Omental fat pad (tissue), 4 donors: ENCODE results near the gene POLR3B. TPM values are rescaled to one million over a fixed set of nuclear protein-coding genes. Genes with fewer than 3 reads are reported as not detected.

ENCODE experiments used
- ATAC-seq: fragments of 150-250 bp; one replicate; pipeline ENCODE4 v1.9.1; 2016; ENCODE audit warnings: mild to moderate bottlenecking, moderate library complexity; ENCODE audit not compliant: low FRiP score
- DNase-seq: peaks from one replicate; pipeline ENCODE4 v3.0.0-alpha.2; 2019; ENCODE audit warnings: low spot score
- total RNA-seq, 4 donors: library from RNA; depleted of rRNA; stranded (reverse); fragments of >200 nt; gene quantifications; one replicate each; pipeline ENCODE4 v1.1.0, GENCODE V29; 2016
- TF ChIP-seq, protein P1 (sequence below), 3 donors: fragments of 450-650 bp; IDR thresholded peaks; one replicate each; pipeline ENCODE4 v1.5.1; 2016 to 2017; ENCODE audit warnings: antibody characterized with exemption in 3 of 3, mild to moderate bottlenecking in 3 of 3, moderate library complexity in 2 of 3

Gene POLR3B
- total RNA-seq, 4 donors from 2014 or later, result 7.1 to 10.9 (median 8.4) TPM

DNA sequence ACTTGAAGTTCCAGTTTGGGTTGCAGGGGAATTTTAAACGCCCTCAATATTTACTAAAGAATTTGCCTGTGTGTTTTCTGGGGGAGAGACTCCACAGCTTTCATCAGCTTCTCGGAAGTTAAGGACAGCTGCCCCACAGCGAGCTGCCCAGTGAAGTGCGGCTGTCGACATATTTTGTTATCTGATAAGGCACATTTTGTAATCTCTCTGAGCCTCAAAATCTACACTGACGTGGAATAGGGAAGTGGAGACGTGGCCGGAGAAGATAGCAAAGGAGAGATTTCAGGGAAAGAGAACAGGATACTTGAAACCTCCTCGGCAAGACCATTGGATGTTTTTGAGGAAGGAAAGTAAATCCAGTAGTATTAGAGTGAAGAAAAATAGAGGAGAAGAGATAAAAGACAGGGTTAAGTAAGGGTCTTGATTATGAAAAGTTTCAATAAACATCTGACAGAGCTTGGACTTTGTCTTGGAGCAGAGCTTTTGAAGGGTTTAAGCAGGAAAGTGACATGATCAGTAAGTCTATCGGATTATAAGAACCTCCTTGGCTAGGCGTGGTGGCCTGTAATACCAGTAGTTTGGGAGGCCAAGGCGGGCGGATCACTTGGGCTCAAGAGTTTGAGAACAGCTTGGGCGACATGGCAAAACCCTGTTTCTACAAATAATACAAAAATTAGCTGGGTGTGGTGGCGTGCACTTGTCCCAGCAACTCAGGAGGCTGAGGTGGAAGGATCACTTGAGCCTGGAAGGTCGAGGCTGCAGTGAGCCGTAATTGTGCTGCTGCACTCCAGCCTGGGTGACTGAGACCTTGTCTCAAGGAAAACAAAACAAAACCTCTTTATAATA is 1.1 kb downstream of the POLR3B start:
- no peak for DNase-seq
- peak; percentile 34 for ATAC-seq
- TF ChIP-seq, protein P1, sequence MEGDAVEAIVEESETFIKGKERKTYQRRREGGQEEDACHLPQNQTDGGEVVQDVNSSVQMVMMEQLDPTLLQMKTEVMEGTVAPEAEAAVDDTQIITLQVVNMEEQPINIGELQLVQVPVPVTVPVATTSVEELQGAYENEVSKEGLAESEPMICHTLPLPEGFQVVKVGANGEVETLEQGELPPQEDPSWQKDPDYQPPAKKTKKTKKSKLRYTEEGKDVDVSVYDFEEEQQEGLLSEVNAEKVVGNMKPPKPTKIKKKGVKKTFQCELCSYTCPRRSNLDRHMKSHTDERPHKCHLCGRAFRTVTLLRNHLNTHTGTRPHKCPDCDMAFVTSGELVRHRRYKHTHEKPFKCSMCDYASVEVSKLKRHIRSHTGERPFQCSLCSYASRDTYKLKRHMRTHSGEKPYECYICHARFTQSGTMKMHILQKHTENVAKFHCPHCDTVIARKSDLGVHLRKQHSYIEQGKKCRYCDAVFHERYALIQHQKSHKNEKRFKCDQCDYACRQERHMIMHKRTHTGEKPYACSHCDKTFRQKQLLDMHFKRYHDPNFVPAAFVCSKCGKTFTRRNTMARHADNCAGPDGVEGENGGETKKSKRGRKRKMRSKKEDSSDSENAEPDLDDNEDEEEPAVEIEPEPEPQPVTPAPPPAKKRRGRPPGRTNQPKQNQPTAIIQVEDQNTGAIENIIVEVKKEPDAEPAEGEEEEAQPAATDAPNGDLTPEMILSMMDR (IDR thresholded peaks at IDR 0.05), result no peak

DNA sequence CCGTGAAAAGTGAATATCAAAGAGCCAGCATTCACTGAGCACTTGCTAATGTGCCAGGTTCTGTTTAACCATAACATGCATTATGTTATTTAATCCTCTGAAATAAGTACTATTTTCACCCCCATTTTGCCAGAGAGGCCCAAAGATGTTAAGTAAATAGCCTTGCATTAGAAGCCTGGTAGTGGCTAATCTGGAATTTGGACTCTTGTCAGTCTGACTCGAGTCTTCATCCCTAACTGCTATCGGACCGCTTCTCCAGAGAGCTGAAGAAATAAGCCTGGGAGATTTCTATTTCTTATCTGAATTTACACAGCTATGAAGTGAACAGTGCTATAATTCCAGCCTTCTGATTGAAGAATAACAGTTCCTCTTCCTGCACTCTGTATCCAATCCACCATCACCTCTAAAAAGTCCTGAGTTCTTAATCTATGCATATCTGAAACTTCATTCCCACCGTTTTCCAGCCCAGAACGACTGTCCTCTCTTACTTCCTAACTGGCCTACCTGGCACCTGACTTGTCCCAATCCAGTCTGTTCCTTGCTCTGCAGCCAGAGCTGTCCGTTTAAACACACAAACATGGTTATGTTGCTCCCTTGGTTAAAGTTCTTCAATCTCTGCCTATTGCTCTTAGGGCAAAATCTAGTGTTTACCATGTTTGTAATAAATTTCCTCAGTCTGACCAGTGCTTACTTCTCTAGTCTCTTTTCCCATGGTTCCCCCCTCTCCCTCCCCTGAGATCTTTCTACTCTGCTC is 2.3 kb downstream of the POLR3B start:
- ATAC-seq (no peak), DNase-seq (no peak)
- TF ChIP-seq, protein P1 (IDR thresholded peaks at IDR 0.05), result no peak

DNA sequence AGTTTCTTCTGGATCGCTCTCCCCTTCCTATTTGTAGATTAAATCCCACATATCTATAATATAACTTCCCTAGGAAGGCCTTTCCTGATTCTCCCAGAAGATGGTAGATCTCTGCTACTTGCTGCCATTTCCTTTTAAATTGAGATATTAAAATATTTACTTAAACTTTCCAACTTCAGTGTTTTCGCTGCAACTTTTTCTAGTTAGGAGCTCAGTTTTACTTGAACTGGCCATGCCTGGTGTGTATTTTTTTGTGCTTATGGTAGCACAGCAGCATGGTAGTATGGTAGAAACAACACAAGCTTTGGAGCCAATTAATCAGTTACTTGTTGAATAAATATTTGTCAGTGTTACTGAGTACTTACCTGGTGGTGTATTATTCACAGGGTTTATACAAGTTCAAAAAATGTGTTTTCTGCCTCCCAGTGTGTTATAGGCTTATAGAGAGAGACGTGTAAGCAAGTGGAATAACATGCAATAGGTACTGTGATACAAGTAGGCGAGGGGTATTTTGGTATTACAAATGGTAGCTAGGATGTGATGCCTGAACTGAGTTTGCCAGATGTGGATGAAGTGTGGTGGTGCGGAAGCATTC is 2.9 kb downstream of the POLR3B start:
- TF ChIP-seq, protein P1 (IDR thresholded peaks at IDR 0.05), result no peak
- no peak for ATAC-seq
- DNase-seq, result no peak

DNA sequence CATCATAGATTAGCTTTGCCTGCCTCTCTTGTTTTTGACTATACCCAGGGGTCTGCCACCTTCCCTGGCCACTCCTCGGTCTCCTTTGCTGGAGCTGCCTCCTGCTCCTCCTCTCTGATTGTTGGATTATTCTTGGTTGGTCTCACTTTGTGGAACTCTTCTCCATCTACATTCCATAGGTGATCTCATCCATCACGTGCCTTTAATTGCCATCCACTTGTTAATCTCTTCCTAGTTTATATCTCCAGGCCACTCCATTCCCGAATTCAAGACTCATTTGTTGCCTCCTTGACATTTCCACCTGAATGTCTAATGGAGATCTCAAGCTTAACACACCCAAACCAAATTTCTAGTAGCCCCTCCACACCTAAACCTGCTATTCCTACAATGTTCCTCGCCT is 5.4 kb downstream of the POLR3B start:
- no peak for DNase-seq
- ATAC-seq, result no peak
- TF ChIP-seq, protein P1 (IDR thresholded peaks at IDR 0.05), result no peak

DNA sequence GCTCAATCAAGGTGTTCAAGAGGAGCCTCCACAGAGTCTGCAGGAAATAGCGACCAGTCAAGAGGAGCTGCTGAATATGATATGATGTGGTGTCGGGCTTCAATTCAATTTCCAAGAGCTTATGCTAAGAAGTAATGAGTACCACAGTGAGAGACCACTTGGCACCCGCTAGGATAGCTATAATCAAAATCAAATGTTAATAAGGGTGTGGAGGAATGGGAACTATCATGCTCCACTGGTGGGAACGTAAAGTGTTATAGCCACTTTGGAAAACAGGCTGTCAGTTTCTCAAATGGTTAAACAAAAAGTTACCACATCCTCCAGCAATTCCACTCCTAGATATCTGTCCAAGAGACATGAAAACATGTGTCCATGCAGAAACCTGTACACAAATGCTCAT is 6.7 kb downstream of the POLR3B start:
- no peak for DNase-seq
- ATAC-seq, result no peak
- TF ChIP-seq, protein P1 (IDR thresholded peaks at IDR 0.05), result no peak

DNA sequence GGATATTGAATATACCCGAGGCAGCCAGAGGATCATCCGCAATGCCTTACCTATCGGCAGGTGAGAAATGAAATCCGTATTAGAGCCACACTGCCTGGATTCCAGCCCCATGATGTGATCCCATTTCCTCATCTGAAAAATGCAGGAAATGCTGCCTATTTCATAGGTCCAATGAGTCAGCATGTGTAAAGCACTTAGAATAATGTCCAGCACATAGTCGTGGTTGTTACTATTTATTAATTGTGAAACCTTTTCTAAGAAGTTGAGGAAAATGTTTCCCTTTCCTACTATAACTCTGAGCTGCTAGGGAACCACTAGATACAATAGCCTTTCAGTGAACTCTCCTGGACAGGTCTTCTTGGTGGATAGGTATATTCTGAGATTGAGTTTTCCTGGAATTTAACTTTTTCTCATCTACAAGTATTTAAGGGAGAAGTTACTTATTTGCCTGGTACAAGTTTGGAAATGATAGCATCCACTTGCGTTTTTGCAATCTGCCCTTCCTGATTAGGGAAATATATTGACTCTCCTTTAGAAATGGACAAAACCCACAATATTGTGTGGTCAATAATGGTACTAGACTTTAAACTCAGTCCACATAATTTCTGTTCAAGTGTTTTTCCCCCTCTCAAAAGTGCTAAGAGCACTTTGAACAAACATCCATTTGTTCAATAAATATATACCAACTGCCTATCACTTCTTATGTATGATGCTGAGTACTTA is 12.2 kb downstream of the POLR3B start:
- no peak for DNase-seq
- TF ChIP-seq, protein P1 (IDR thresholded peaks at IDR 0.05), result no peak
- peak; percentile 81 for ATAC-seq
